ENCODE results near the gene CHCHD6.

CHCHD6 gene

GRCh38 chr3:126894475-126894874, 190.4 kb downstream of the CHCHD6 start:
- H3K27ac Mint-ChIP-seq: no peak overlapping the region
- H3K9me3 Mint-ChIP-seq: no peaks in the 10 kb centered on the region
- no peak for ATAC-seq
- no peaks in the 10 kb centered on the region for H3K4me1 Mint-ChIP-seq
- no peaks in the 10 kb centered on the region for H3K36me3 Mint-ChIP-seq (ENCODE audit: low read depth)
- no peak overlapping the region for H3K4me3 Mint-ChIP-seq
- DNase-seq: no peak
- H3K27me3 Mint-ChIP-seq: no peaks in the 10 kb centered on the region

GRCh38 chr3:126895178-126896066, 191.4 kb downstream of the CHCHD6 start:
- no peak for ATAC-seq
- Mint-ChIP-seq H3K36me3 (ENCODE audit: low read depth) (peaks cover 1% of the 10 kb centered on the region), H3K27me3 (no peaks in the 10 kb centered on the region), H3K9me3 (no peaks in the 10 kb centered on the region), H3K4me1 (no peaks in the 10 kb centered on the region), H3K27ac (no peak overlapping the region), H3K4me3 (no peak overlapping the region)
- no peak for DNase-seq

DNA sequence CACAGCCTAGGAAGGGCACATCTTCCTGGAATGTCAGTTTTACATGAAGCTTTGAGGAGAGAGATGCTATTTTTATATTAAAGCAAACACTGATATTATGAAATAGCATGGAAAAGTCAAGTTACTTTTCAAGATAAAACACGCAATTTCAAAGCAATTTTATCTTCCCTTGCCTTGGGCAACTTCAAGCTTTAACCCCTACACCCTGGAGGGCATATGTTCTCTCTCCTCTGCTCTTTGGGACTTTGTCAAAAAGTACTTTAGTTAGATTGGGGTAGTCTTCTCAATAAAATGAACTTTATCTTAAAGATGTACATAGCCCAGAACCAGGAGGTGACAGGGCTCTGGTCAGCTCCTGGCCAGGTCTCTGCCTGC, 192.0 kb downstream of the CHCHD6 start:
- no peak for DNase-seq
- no peak overlapping the region for H3K27ac Mint-ChIP-seq
- H3K36me3 Mint-ChIP-seq (ENCODE audit: low read depth): peaks cover 1% of the 10 kb centered on the region
- H3K27me3 Mint-ChIP-seq: no peaks in the 10 kb centered on the region
- no peaks in the 10 kb centered on the region for H3K4me1 Mint-ChIP-seq
- no peak overlapping the region for H3K4me3 Mint-ChIP-seq
- ATAC-seq: no peak
- H3K9me3 Mint-ChIP-seq: no peaks in the 10 kb centered on the region

- no peaks in the 10 kb centered on the region for H3K4me1 Mint-ChIP-seq
- peaks cover 1% of the 10 kb centered on the region for H3K36me3 Mint-ChIP-seq (ENCODE audit: low read depth)
- no peak overlapping the region for H3K4me3 Mint-ChIP-seq
- no peak for ATAC-seq
- DNase-seq: no peak
- H3K27ac Mint-ChIP-seq: no peak overlapping the region
- no peaks in the 10 kb centered on the region for H3K27me3 Mint-ChIP-seq
- H3K9me3 Mint-ChIP-seq: no peaks in the 10 kb centered on the region
Observed at GRCh38 chr3:126896968-126897367, 192.9 kb downstream of the CHCHD6 start.

DNA sequence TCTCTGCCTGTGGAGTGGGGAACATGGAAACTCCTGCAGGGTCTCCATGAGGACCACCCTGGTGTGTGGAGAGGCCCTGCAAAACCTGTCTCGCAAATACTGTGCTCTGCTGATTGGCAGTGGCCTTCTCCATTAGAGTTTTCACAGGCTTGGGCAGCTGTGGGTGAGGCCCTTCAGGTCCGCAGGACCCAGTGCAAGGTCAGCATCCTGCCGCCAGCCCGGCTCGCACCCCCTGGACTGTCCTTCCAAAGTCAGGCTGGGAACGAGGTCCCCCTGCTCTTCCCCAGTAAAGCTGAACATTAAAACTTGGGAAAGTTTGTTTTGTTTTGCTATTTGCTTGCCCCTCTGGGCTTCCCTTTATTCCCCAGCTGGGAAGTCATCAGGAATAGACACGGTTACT, 193.9 kb downstream of the CHCHD6 start:
- DNase-seq (no peak), ATAC-seq (no peak)
- H3K36me3 Mint-ChIP-seq (ENCODE audit: low read depth): peaks cover 1% of the 10 kb centered on the region
- no peaks in the 10 kb centered on the region for H3K9me3 Mint-ChIP-seq
- no peak overlapping the region for H3K27ac Mint-ChIP-seq
- no peaks in the 10 kb centered on the region for H3K27me3 Mint-ChIP-seq
- no peaks in the 10 kb centered on the region for H3K4me1 Mint-ChIP-seq
- H3K4me3 Mint-ChIP-seq: no peak overlapping the region

DNA sequence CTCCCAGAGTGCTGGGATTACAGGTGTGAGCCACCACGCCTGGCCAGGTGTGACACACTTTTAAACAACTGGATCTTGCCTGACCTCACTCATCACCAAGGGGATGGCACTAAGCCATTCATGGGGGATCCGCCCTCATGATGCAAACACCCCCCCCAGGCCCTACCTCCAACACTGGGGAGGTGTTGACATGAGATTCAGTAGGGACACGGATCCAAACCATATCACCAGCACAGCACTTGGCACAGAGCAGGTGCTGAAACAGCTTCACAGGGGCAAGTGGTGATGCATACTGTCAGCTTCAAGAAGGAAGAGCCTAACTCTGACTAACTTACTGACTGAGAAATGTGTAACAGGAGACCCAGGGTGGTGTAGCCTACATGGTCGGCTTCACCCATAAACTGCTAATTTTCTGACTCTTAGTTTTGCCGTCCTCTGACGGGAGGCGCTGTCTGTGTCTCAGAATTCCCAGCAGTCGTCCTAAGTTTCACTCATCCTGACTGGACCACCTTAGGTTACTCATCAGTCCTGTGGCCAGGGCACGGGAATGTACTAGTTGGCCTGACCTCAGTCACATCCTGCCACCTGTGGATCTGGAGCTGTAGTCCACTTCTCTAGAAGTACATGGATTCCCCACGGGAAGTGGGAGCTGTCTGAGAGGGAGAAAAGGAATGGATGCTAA, 197.0 kb downstream of the CHCHD6 start:
- Mint-ChIP-seq H3K4me3 (no peak overlapping the region), H3K27ac (no peak overlapping the region), H3K27me3 (no peaks in the 10 kb centered on the region), H3K9me3 (no peaks in the 10 kb centered on the region), H3K36me3 (ENCODE audit: low read depth) (peaks cover 1% of the 10 kb centered on the region), H3K4me1 (no peaks in the 10 kb centered on the region)
- DNase-seq: no peak
- no peak for ATAC-seq

DNA sequence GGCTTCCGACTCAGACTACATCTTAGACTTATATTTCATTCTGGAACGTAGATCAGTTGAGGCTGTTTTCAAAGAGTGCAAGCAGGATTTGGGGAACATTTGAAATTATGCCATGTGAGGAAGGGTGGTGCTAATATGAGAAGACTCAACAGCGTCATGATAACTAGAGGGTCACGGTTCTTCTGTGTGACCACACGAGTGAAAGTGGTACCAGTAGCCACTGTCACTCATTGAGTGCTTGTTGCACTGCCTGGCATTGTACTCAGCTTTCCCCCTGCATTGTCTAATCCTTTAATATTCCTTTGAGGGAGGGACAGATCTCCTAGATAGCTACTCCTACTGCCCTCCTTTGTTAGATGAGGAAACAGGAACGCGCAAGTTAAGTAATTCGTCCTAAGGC, 197.6 kb downstream of the CHCHD6 start:
- DNase-seq (no peak), ATAC-seq (no peak)
- H3K4me1 Mint-ChIP-seq: no peaks in the 10 kb centered on the region
- H3K4me3 Mint-ChIP-seq: no peak overlapping the region
- H3K9me3 Mint-ChIP-seq: no peaks in the 10 kb centered on the region
- H3K27ac Mint-ChIP-seq: no peak overlapping the region
- no peaks in the 10 kb centered on the region for H3K27me3 Mint-ChIP-seq
- peaks cover 4% of the 10 kb centered on the region for H3K36me3 Mint-ChIP-seq (ENCODE audit: low read depth)

GRCh38 chr3:126903521-126903920, 199.5 kb downstream of the CHCHD6 start:
- Mint-ChIP-seq H3K9me3 (no peaks in the 10 kb centered on the region), H3K4me1 (peaks cover 4% of the 10 kb centered on the region), H3K4me3 (no peak overlapping the region), H3K27me3 (no peaks in the 10 kb centered on the region), H3K27ac (no peak overlapping the region), H3K36me3 (ENCODE audit: low read depth) (peaks cover 6% of the 10 kb centered on the region)
- DNase-seq (no peak), ATAC-seq (no peak)

- no peak for DNase-seq
- no peak overlapping the region for H3K27ac Mint-ChIP-seq
- peaks cover 25% of the 10 kb centered on the region for H3K36me3 Mint-ChIP-seq (ENCODE audit: low read depth)
- no peak for ATAC-seq
- H3K9me3 Mint-ChIP-seq: no peaks in the 10 kb centered on the region
- H3K27me3 Mint-ChIP-seq: no peaks in the 10 kb centered on the region
- H3K4me1 Mint-ChIP-seq: peaks cover 41% of the 10 kb centered on the region
- no peak overlapping the region for H3K4me3 Mint-ChIP-seq
Observed at GRCh38 chr3:126907557-126907956, 203.5 kb downstream of the CHCHD6 start.

GRCh38 chr3:126908752-126909275, 204.8 kb downstream of the CHCHD6 start:
- ATAC-seq (no peak), DNase-seq (peak; percentile 14)
- H3K27me3 Mint-ChIP-seq: no peaks in the 10 kb centered on the region
- H3K27ac Mint-ChIP-seq: no peak overlapping the region
- H3K4me1 Mint-ChIP-seq: peaks cover 51% of the 10 kb centered on the region
- peaks cover 25% of the 10 kb centered on the region for H3K36me3 Mint-ChIP-seq (ENCODE audit: low read depth)
- no peaks in the 10 kb centered on the region for H3K9me3 Mint-ChIP-seq
- H3K4me3 Mint-ChIP-seq: no peak overlapping the region

- H3K27me3 Mint-ChIP-seq: no peaks in the 10 kb centered on the region
- H3K27ac Mint-ChIP-seq: no peak overlapping the region
- H3K4me3 Mint-ChIP-seq: no peak overlapping the region
- no peak for ATAC-seq
- DNase-seq: no peak
- peaks cover 25% of the 10 kb centered on the region for H3K36me3 Mint-ChIP-seq (ENCODE audit: low read depth)
- no peaks in the 10 kb centered on the region for H3K9me3 Mint-ChIP-seq
- H3K4me1 Mint-ChIP-seq: peaks cover 53% of the 10 kb centered on the region
Observed at GRCh38 chr3:126910231-126910630, 206.2 kb downstream of the CHCHD6 start.

DNA sequence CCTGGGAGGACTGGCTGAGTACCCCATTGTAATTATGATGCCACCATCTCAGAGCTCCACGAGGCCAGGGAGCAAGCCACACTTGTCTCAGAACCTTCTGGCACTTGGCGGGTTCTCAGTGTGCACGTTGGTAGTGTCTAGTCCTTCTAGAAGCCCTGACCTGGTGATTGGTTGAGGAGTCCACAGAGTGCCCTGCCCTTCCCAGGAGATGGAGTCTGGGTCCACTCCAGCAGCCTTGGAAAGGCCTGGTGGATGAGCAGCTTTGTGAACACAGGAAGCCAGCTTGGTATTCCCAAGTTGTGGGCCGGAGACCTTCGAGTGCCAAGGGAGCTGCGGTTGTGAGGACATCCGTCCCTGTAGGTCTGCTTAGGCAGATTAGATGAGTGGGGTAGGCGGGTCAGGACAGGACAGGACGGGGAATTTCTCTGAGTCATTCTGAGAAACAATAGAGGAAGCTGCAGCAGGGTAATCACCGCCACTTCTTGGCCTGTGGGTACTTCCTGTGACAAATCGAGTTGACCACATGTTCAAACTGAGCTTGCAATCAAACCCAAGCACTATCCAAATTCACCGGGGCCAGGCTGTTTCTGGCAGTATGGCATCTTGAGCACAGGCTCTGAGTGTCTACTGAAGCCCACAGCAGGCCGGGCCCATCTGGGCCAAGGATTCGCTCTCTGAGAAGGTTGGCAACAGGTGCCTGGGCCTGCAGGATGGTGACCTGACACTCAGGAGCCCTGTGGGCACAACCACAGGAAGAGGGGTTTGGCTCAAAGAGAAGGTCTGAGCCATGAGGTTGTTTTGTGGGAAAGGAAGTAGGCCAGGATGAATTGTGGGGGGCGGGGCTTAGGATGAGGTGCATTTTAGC, 207.4 kb downstream of the CHCHD6 start:
- Mint-ChIP-seq H3K27ac (peak overlapping the region; percentile 91), H3K27me3 (no peaks in the 10 kb centered on the region), H3K4me3 (peak overlapping the region; percentile 53), H3K9me3 (no peaks in the 10 kb centered on the region), H3K36me3 (ENCODE audit: low read depth) (peaks cover 30% of the 10 kb centered on the region), H3K4me1 (peaks cover 53% of the 10 kb centered on the region)
- peak; percentile 68 for DNase-seq
- ATAC-seq: peak; percentile 89

DNA sequence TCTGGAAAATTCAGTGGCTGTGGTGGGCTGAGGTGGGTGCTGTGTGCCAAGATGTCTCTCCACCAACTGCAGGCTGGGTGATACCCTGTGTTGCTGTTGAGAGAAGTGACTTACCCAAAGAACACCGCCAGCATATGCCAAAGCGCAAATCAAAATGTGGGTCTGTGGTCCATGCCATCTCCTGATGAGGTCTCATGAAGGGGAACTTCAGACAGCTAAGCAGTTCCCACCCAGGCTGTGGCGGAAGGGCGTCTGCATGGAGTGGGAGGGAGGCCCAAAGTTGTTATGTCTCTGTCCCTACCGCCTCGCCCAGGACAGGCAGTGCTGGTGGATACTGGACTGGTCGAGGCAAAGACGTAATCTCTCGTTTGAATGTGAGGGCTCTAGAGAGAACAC, 208.0 kb downstream of the CHCHD6 start:
- peaks cover 27% of the 10 kb centered on the region for H3K36me3 Mint-ChIP-seq (ENCODE audit: low read depth)
- peak overlapping the region; percentile 53 for H3K4me3 Mint-ChIP-seq
- DNase-seq (no peak), ATAC-seq (peak; percentile 13)
- no peaks in the 10 kb centered on the region for H3K27me3 Mint-ChIP-seq
- no peaks in the 10 kb centered on the region for H3K9me3 Mint-ChIP-seq
- H3K27ac Mint-ChIP-seq: peak overlapping the region; percentile 91
- H3K4me1 Mint-ChIP-seq: peaks cover 53% of the 10 kb centered on the region

GRCh38 chr3:126912491-126913195, 208.6 kb downstream of the CHCHD6 start:
- Mint-ChIP-seq H3K27me3 (no peaks in the 10 kb centered on the region), H3K9me3 (no peaks in the 10 kb centered on the region), H3K36me3 (ENCODE audit: low read depth) (peaks cover 32% of the 10 kb centered on the region), H3K4me1 (peaks cover 53% of the 10 kb centered on the region), H3K27ac (peak overlapping the region; percentile 91), H3K4me3 (no peak overlapping the region)
- DNase-seq (no peak), ATAC-seq (no peak)

Measured in activated naive CD8-positive, alpha-beta T cell treated with anti-CD3 and anti-CD28 coated beads, Interleukin-2, amount 50 U/mL, for 24 hours (primary cell).